ENCODE data around the gene CEACAM8.
A peak's percentile ranks its signal among the peaks of the same experiment; 100 is the strongest.
"Not testable (repeated sequence)": the region's sequence is repeated elsewhere in the genome, so short reads cannot be mapped to it uniquely, and the experiment has no call there.

The CEACAM8 gene

GRCh38 chr19:42594617-42595489, at the start of gene CEACAM8:
Gene CEACAM8 (minus strand): TSS chr19:42594924. CDS start chr19:42594828, 96 bp downstream.
- DNase-seq (ENCODE audit: low read depth): no peak

GRCh38 chr19:42639324-42640092, 44.8 kb upstream of the CEACAM8 start:
- DNase-seq (ENCODE audit: low read depth): not testable (repeated sequence)

DNA sequence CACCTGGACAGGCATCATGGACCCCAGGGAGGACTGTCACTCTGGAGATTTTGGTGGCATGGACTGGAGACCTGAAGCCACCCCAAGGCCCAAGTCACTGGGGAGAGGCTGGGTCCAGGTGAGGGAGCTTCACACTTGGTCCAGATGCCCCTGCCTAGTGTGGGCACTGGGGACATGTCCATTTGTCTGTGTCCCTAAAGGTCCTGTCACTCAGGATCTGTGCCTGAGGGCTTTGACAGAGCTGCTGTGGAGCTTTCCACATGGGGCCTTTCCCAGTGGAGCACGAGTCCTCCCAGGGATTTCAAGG, 40.5 kb upstream of the CEACAM8 start:
- no peak for DNase-seq (ENCODE audit: low read depth)

GRCh38 chr19:42634409-42635232, 39.9 kb upstream of the CEACAM8 start:
- no peak for DNase-seq (ENCODE audit: low read depth)

DNA sequence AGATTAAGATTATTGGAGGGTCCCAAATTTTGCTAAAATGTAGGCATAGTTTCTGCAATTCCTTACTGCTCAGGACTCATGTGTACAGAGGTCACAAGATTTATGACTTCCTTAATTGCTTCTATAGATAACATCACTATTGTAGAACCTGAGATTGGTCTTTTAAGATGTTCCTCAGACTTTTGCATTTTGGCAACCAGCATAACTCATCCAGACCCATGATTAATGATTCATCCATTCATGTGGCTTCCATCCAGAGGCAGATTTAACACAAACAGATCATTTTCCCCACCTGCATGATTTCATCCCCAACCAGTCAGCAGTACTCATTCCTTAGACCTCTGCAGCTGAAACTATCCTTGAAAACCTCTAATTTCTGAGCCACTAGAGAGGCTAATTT, 34.5 kb upstream of the CEACAM8 start:
- DNase-seq (ENCODE audit: low read depth): no peak

- DNase-seq (ENCODE audit: low read depth): no peak
Measured at GRCh38 chr19:42628411-42629140, 33.9 kb upstream of the CEACAM8 start.

- DNase-seq (ENCODE audit: low read depth): no peak
Measured at GRCh38 chr19:42627916-42628315, 33.2 kb upstream of the CEACAM8 start.

GRCh38 chr19:42626181-42626580, 31.5 kb upstream of the CEACAM8 start:
- DNase-seq (ENCODE audit: low read depth): no peak

DNA sequence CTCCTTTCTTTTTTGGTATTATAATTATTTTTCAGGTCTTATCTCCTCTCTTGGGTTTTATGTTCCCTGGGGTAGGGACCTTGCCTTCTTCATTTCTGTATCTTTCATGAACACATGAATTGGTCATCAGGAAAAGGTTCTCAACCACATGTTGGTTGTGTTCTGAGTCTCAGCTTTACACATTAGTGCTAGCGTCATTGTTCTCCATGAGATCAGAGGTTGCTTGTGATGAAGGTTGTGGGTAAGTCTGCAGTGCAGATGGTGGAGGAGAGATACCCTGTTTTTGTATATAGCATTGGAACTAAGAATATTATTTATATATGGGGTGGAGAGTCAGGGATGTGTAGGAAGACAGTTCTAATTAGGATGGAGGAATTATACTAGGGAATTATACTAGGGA, 24.5 kb upstream of the CEACAM8 start:
- DNase-seq (ENCODE audit: low read depth): no peak

DNA sequence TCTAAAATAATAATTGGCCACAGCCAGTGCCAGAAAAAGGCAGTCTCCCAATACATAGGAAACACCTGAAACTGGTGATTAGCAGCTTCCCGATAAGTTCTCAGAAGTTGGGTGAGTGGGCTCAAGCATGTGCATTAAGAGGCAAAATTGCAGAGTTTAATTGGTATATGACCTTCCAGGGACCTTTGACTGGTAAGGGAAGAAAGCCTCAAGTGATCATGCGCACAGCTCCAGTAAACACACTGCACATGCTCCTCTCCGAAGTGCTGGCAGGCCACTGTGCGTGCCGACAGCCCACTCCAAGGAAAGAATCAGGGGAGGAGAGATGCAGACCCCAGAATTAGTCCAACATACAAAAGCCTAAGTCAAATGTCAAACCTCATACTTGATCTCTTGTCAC, 18.9 kb upstream of the CEACAM8 start:
- DNase-seq (ENCODE audit: low read depth): no peak

DNA sequence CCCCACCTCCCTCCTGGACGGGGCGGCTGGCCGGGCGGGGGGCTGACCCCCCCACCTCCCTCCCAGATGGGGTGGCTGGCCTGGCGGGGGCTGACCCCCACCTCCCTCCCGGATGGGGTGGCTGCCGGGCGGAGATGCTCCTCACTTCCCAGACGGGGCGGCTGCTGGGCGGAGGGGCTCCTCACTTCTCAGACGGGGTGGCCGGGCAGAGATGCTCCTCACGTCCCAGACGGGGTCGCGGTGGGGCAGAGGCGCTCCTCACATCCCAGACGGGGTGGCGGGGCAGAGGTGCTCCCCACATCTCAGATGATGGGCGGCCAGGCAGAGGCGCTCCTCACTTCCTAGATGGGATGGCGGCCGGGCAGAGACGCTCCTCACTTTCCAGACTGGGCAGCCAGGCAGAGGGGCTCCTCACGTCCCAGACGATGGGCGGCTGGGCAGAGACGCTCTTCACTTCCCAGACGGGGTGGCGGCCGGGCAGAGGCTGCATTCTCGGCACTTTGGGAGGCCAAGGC, 15.7 kb upstream of the CEACAM8 start:
- not testable (repeated sequence) for DNase-seq (ENCODE audit: low read depth)

DNA sequence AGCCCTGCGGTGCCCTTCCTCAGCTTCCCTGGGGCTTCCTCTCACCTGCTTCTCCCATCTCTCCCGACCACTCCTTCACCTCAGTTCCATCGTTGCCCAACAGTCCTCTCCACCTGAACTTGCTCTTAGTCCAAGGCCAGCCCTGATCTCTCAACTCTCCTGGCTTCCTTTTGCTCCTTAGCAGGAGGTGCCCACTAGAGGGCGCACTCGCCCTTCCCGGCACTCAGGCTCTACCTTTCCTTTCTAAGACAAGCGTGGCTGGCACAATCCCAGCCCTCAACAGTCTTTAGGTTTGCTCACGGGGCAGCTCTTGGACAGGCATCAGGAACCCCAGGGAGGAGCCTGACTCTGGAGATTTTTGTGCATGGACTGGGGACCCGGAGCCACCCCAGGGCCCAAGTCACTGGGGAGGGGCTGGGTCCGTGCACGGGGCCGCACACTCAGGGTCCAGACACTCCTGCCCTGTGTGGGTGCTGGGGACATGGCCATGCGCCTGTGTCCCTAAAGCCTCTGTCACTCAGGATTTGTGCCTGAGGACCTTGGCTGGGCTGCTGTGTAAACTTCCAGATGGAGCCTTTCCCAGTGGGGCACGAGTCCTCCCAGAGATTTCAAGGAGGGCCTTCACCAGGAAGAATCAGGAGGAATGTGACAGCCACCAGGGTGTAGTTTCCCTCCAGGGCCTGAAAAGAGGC, 12.1 kb upstream of the CEACAM8 start:
- peak; percentile 23 for DNase-seq (ENCODE audit: low read depth)

GRCh38 chr19:42601811-42602443, 7.2 kb upstream of the CEACAM8 start:
- peak; percentile 3 for DNase-seq (ENCODE audit: low read depth)

- DNase-seq (ENCODE audit: low read depth): no peak
Measured at GRCh38 chr19:42596391-42597072, 1.8 kb upstream of the CEACAM8 start.

GRCh38 chr19:42595550-42596172, 937 bp upstream of the CEACAM8 start:
- DNase-seq (ENCODE audit: low read depth): no peak

DNA sequence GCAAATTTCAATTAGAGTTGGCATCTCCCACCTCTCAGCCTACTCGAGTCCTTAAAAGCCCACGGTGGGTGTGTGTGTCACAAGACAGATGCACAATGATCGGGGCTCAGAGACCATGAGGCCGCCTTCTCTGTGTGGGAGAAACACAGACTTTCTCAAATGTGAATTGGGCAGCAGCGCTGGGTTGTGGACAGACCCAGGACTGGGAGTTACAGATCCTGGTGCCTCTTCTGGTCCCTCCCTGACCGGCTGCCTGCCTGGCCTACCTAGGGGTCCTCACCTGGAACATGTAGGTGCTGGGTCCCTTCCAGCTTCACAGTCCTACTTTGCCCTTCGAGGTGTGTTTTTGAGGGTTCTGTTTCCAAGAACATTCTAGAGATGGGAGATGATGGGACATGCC, 4.9 kb downstream of the CEACAM8 start:
- DNase-seq (ENCODE audit: low read depth): no peak

DNA sequence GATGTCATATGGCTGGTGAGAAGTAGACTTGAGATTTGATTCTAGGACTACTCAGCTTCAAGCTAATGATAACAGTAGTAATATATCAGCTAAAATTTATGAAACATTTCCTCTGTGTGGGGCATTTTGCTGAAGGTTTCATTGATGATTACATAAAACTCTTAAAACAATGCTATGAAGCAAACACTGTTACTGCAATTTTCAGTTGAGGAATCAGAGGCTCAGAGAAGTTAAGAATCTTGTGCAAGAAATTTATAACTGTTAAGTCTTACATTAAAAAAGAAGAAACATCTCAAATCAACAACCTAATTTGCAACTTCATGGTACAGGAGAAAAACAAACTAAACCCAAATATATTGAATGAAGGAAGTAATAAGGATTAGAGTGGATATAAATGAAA, 10.3 kb downstream of the CEACAM8 start:
- no peak for DNase-seq (ENCODE audit: low read depth)

- DNase-seq (ENCODE audit: low read depth): no peak
Measured at GRCh38 chr19:42577016-42577415, 17.7 kb downstream of the CEACAM8 start.

DNA sequence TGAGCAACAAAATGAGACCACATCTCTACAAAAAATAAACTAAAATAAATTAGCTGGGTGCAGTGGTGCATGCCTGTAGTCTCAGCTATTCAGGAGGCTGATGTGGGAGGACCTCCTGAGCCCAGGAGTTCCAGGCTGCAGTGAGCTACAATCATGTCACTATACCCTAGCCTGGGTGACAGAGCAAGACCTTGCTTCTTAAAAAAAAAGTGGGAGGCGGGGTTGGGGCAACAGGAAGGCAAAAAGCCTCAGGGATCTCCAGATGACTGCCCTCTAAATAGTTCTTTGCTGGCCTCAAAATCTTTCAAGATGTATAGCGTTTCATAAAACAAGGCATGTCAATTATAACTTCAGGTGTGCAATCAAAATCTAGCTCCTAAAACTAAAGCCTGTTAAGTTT, 18.5 kb downstream of the CEACAM8 start:
- DNase-seq (ENCODE audit: low read depth): no peak

All from HS-5 (cell line).